ENCODE data around the gene GIGYF2.

DNA sequence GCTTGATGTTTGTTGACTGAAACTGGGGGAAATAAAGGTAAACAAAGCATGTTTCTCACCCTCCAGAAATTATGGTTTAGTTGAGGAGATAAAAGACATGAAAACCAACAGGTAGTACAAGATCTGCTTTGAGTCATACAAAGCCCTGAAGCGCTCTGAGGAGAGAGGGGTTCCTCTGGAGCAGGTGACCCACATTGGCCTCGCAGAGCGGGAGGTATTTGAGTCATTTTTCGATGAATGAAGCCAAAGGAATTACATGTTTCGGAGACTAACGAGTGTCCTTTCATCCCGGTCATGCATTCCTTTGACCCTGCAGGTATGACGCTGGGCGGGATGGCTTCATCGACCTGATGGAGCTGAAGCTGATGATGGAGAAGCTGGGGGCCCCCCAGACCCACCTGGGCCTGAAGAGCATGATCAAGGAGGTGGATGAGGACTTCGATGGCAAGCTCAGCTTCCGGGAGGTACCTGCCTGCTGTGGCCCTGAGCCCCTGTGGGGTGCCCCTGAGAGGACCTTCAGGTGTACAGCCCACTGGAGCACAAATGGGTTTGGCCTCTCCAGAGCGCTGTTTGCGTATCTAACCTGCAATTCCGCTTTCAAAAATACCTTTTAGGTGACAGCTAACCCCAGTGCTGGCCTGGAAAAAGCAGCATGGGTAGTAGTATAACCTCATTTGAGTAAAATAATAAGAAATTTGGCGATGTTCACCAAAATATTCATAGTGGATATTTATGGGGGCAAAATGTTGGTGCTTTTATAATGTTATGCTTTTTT is 34.5 kb upstream of the GIGYF2 start:
- TF ChIP-seq ZFP30 (CRISPR knock-in tag; IDR thresholded peaks at IDR 0.05) (no peak), ZC3H10 (CRISPR knock-in tag; IDR thresholded peaks at IDR 0.05) (no peak), ZFP3 (CRISPR knock-in tag; IDR thresholded peaks at IDR 0.05) (no peak), ZNF70 (CRISPR knock-in tag; IDR thresholded peaks at IDR 0.05) (no peak), TCF4 (CRISPR knock-in tag; IDR thresholded peaks at IDR 0.05; ENCODE audit: borderline replicate concordance) (no peak), ISL1 (CRISPR knock-in tag; IDR thresholded peaks at IDR 0.05) (no peak), CSDC2 (CRISPR knock-in tag; IDR thresholded peaks at IDR 0.05) (no peak), ZNF8 (CRISPR knock-in tag; IDR thresholded peaks at IDR 0.05) (no peak), ARNTL (CRISPR knock-in tag; IDR thresholded peaks at IDR 0.05; ENCODE audit: borderline replicate concordance, low read depth) (no peak), RARB (CRISPR knock-in tag; IDR thresholded peaks at IDR 0.05) (no peak), GLIS3 (CRISPR knock-in tag; IDR thresholded peaks at IDR 0.05) (no peak), PPARA (CRISPR knock-in tag; IDR thresholded peaks at IDR 0.05; ENCODE audit: borderline replicate concordance) (no peak)
- TF ChIP-seq, protein P1, sequence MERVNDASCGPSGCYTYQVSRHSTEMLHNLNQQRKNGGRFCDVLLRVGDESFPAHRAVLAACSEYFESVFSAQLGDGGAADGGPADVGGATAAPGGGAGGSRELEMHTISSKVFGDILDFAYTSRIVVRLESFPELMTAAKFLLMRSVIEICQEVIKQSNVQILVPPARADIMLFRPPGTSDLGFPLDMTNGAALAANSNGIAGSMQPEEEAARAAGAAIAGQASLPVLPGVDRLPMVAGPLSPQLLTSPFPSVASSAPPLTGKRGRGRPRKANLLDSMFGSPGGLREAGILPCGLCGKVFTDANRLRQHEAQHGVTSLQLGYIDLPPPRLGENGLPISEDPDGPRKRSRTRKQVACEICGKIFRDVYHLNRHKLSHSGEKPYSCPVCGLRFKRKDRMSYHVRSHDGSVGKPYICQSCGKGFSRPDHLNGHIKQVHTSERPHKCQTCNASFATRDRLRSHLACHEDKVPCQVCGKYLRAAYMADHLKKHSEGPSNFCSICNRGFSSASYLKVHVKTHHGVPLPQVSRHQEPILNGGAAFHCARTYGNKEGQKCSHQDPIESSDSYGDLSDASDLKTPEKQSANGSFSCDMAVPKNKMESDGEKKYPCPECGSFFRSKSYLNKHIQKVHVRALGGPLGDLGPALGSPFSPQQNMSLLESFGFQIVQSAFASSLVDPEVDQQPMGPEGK (CRISPR knock-in tag; IDR thresholded peaks at IDR 0.05; ENCODE audit: borderline replicate concordance), result no peak
- TF ChIP-seq, protein P2, sequence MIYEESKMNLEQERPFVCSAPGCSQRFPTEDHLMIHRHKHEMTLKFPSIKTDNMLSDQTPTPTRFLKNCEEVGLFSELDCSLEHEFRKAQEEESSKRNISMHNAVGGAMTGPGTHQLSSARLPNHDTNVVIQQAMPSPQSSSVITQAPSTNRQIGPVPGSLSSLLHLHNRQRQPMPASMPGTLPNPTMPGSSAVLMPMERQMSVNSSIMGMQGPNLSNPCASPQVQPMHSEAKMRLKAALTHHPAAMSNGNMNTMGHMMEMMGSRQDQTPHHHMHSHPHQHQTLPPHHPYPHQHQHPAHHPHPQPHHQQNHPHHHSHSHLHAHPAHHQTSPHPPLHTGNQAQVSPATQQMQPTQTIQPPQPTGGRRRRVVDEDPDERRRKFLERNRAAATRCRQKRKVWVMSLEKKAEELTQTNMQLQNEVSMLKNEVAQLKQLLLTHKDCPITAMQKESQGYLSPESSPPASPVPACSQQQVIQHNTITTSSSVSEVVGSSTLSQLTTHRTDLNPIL (CRISPR knock-in tag; IDR thresholded peaks at IDR 0.05; ENCODE audit: low read depth), result no peak

Data from SK-N-SH treated with all-trans-retinoic acid at 6 μM for 48 hours (cell line).